HepG2 (cell line): ENCODE results near the gene FAM76A. TPM values are rescaled to one million over a fixed set of nuclear protein-coding genes. Genes with fewer than 3 reads are reported as not detected.

Experiments
- ATAC-seq: fragments of 200-7000 bp; cut with Tn5 transposase; 3 replicates; pipeline ENCODE4 v1.9.1; 2020; ENCODE audit warnings: mild to moderate bottlenecking, moderate library complexity
- BruUV-seq: library from RNA; stranded (reverse); fragments of 400-500 nt; replicated peaks from 2 replicates; lab custom pipeline; 2021; lab: Mats Ljungman, UMichigan
- CTCF ChIA-PET: fragments of 300-600 bp; formaldehyde crosslinking; extraction: SDS; loops from one replicate; lab custom pipeline; 2021; ENCODE audit warnings: low total read pairs, inconsistent platforms, low intra/inter-chr PET ratio; lab: Yijun Ruan, JAX
- POLR2A ChIA-PET: fragments of 350-600 bp; sonication (Branson Sonifier 250); formaldehyde crosslinking; loops from one replicate; lab custom pipeline; 2020; ENCODE audit warnings: antibody characterized with exemption, inconsistent platforms; lab: Yijun Ruan, JAX
- DNase-seq: peaks from one replicate; pipeline ENCODE4 v3.0.0-alpha.2; 2015; ENCODE audit warnings: low spot score
- FAIRE-seq: peaks from 3 replicates; lab custom pipeline; 2011; peaks lifted over from hg19 to GRCh38; lab: Jason Lieb, UNC
- H2AFZ ChIP-seq: one replicate; pipeline ENCODE4 v1.6.1; 2011; ENCODE audit warnings: low read length, inconsistent platforms
- H3K27ac ChIP-seq: fragments of 300-600 bp; 3 replicates; pipeline ENCODE4 v1.8.0; 2011; ENCODE audit warnings: mixed run types, mild to moderate bottlenecking, mixed read lengths, low read length, inconsistent platforms; ENCODE audit not compliant: insufficient read depth; ENCODE audit errors: extremely low read length
- H3K27me3 ChIP-seq, 2 experiments: fragments of 200-600 bp in 1 of 2; 2 replicates in 1 of 2; 3 replicates in 1 of 2; pipeline versions ENCODE4 v1.6.0 to v1.8.0; 2011; ENCODE audit warnings: low read length in 2 of 2, mild to moderate bottlenecking in 2 of 2, moderate library complexity in 2 of 2, inconsistent platforms in 1 of 2; ENCODE audit not compliant: insufficient read depth in 2 of 2, control insufficient read depth in 1 of 2
- H3K36me3 ChIP-seq, 2 experiments: fragments of 200-600 bp in 1 of 2; replicated peaks in 1 of 2; 2 replicates in 1 of 2; 3 replicates in 1 of 2; pipeline versions ENCODE4 v1.5.1 to v1.8.0; 2011; ENCODE audit warnings: low read length in 2 of 2, inconsistent platforms in 1 of 2; ENCODE audit not compliant: insufficient read depth in 2 of 2, control insufficient read depth in 1 of 2
- H3K4me1 ChIP-seq: 2 replicates; pipeline ENCODE4 v1.5.1; 2012; ENCODE audit warnings: low read length, inconsistent platforms; ENCODE audit not compliant: insufficient read depth
- H3K4me2 ChIP-seq: 2 replicates; pipeline ENCODE4 v1.6.0; 2011; ENCODE audit warnings: low read depth, low read length, inconsistent platforms
- H3K4me3 ChIP-seq, 3 experiments: fragments of 200-600 bp in 1 of 3; sonication (generic), shearing (Covaris generic) in 1 of 3; replicated peaks in 1 of 3; 2 replicates each; pipeline ENCODE4 v1.5.1; 2011 to 2016; ENCODE audit warnings: low read length in 3 of 3, inconsistent platforms in 2 of 3, low read depth in 2 of 3, mild to moderate bottlenecking in 2 of 3, control low read depth in 1 of 3, mixed read lengths in 1 of 3; ENCODE audit not compliant: insufficient read depth in 1 of 3
- H3K79me2 ChIP-seq: one replicate; pipeline ENCODE4 v1.6.1; 2011; ENCODE audit warnings: low read length, inconsistent platforms; ENCODE audit not compliant: insufficient read depth
- H3K9ac ChIP-seq: 2 replicates; pipeline ENCODE4 v1.6.0; 2011; ENCODE audit warnings: mild to moderate bottlenecking, low read depth, low read length, inconsistent platforms; ENCODE audit not compliant: insufficient read depth
- H3K9me3 ChIP-seq: 2 replicates; pipeline ENCODE4 v1.5.1; 2012; ENCODE audit warnings: mild to moderate bottlenecking, low read length
- H4K20me1 ChIP-seq: 2 replicates; pipeline ENCODE4 v1.6.0; 2011; ENCODE audit warnings: inconsistent platforms, mild to moderate bottlenecking, low read length, moderate library complexity; ENCODE audit not compliant: insufficient read depth
- HOMEZ ChIP-seq: IDR thresholded peaks from 2 replicates; pipeline ENCODE4 v1.6.1; 2016; ENCODE audit warnings: low read depth
- HOXA3 ChIP-seq: sonication (generic); formaldehyde crosslinking; IDR thresholded peaks from 2 replicates; pipeline ENCODE4 v1.5.0; 2020; ENCODE audit warnings: missing genetic modification reagents
- MED8 ChIP-seq: sonication (generic); formaldehyde crosslinking; IDR thresholded peaks from 2 replicates; pipeline ENCODE4 v1.8.1; 2023; ENCODE audit warnings: mild to moderate bottlenecking, missing genetic modification reagents; ENCODE audit not compliant: insufficient replicate concordance
- NR2F2 ChIP-seq: IDR thresholded peaks from 2 replicates; pipeline ENCODE4 v1.6.1; 2012; ENCODE audit warnings: low read depth, inconsistent platforms, borderline replicate concordance
- SP4 ChIP-seq: sonication (generic); formaldehyde crosslinking; IDR thresholded peaks from 2 replicates; pipeline ENCODE4 v1.8.1; 2023; ENCODE audit warnings: mild to moderate bottlenecking, missing genetic modification reagents
- SPEN ChIP-seq: sonication (generic); formaldehyde crosslinking; IDR thresholded peaks from 2 replicates; pipeline ENCODE4 v1.5.1; 2020; ENCODE audit warnings: low read depth, mild to moderate bottlenecking, missing genetic modification reagents
- ZEB1 ChIP-seq: IDR thresholded peaks from 2 replicates; pipeline ENCODE4 v1.6.1; 2012; ENCODE audit warnings: mild to moderate bottlenecking, low read depth, inconsistent platforms; ENCODE audit not compliant: insufficient replicate concordance
- ZNF512B ChIP-seq: sonication (generic); formaldehyde crosslinking; IDR thresholded peaks from 2 replicates; pipeline ENCODE4 v1.5.1; 2020; ENCODE audit warnings: missing genetic modification reagents, mild to moderate bottlenecking, borderline replicate concordance
- ZNF850 ChIP-seq: sonication (generic); formaldehyde crosslinking; conservative IDR thresholded peaks from 2 replicates; pipeline ENCODE4 v1.9.0; 2021; ENCODE audit warnings: mild to moderate bottlenecking, missing genetic modification reagents
- WGBS: methylation state at CpG from one replicate; pipeline ENCODE4 v1.1.6; 2017; ENCODE audit warnings: low lambda C conversion rate; 5-methylcytosine and 5-hydroxymethylcytosine counted together
- in situ Hi-C: cut with HindIII; loops from 2 replicates; pipeline ENCODE4 v1.10.0; 2017; ENCODE audit warnings: low pct_unique_long_range_greater_than_20kb; ENCODE audit not compliant: extremely low pct_ligation_motif_present
- intact Hi-C: fragments of 100-400 bp; cut with micrococcal nuclease; formaldehyde crosslinking; loops from one replicate; pipeline ENCODE4 v1.10.0; 2022; ENCODE audit not compliant: unreplicated experiment
- polyA plus RNA-seq, 8 experiments: library from polyadenylated mRNA; depleted of rRNA in 3 of 8; stranded (reverse) in 7 of 8; unstranded in 1 of 8; fragments of >200 nt; fragmentation: Illumina TruSeq in 4 of 8; extraction: Trizol in 4 of 8; gene quantifications; 2 replicates each; pipeline versions ENCODE4 v1.2.1 to v1.2.3, GENCODE V29; 2011 to 2016; ENCODE audit warnings: low read depth in 4 of 8, missing spikeins in 1 of 8, mixed read lengths in 1 of 8; ENCODE audit not compliant: insufficient read depth in 1 of 8
- total RNA-seq, 5 experiments: library from RNA; depleted of rRNA; stranded (reverse); fragments of >200 nt; fragmentation: Illumina TruSeq; extraction: Trizol; gene quantifications; 2 replicates each; pipeline ENCODE4 v1.2.3, GENCODE V29; 2016; ENCODE audit warnings: low read depth in 1 of 5
- TF ChIP-seq, protein P1 (sequence below): sonication (generic); formaldehyde crosslinking; conservative IDR thresholded peaks from 2 replicates; pipeline ENCODE4 v1.8.1; 2023; ENCODE audit warnings: missing genetic modification reagents

FAM76A gene
- total and polyA plus RNA-seq, 2 of the 13 experiments (the other 11 are each of a cell fraction or from before 2014, with no cell fraction given): 4.2 to 15.7 TPM

DNA sequence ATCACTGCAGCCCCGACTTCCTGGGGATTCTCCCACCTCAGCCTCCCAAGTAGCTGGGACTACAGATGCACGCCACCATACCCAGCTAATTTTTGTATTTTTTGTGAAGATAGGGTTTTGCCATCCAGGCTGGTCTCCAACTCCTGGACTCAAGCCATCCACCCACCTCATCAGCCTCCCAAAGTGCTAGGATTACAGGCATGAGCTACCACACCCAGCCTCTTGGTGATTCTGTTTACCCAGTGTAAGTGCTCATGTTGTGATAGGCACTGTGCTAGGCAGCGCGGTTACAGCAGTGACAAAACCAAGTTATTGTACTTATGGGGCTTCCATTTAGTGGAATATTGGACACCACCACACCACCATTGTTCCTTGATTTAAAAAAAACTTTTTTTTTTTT, 37.6 kb downstream of the FAM76A start:
- H3K36me3 ChIP-seq: peaks cover 1 to 3% of the 10 kb centered on the region in 2 experiments; a peak in 2 of 5 replicates
- no peaks in the 10 kb centered on the region for H3K4me1 ChIP-seq
- no peak overlapping the region for H2AFZ ChIP-seq
- no peak overlapping the region for H3K27ac ChIP-seq
- FAIRE-seq: no peak
- no peak for TF ChIP-seq SP4 (CRISPR knock-in tag)
- no peak for TF ChIP-seq ZNF850 (CRISPR knock-in tag)
- TF ChIP-seq HOXA3 (CRISPR knock-in tag): no peak
- TF ChIP-seq, protein P1, sequence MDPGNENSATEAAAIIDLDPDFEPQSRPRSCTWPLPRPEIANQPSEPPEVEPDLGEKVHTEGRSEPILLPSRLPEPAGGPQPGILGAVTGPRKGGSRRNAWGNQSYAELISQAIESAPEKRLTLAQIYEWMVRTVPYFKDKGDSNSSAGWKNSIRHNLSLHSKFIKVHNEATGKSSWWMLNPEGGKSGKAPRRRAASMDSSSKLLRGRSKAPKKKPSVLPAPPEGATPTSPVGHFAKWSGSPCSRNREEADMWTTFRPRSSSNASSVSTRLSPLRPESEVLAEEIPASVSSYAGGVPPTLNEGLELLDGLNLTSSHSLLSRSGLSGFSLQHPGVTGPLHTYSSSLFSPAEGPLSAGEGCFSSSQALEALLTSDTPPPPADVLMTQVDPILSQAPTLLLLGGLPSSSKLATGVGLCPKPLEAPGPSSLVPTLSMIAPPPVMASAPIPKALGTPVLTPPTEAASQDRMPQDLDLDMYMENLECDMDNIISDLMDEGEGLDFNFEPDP (CRISPR knock-in tag): no peak
- no peak for TF ChIP-seq ZEB1
- no TSS peak for BruUV-seq
- no peaks in the 10 kb centered on the region for H3K79me2 ChIP-seq
- no peak overlapping the region for H3K9ac ChIP-seq
- H3K9me3 ChIP-seq: no peaks in the 10 kb centered on the region
- 92% methylated on average over 4 of the region's 4 CpGs for WGBS
- in situ Hi-C loops: no loop called here
- no peak for DNase-seq
- no peaks in the 10 kb centered on the region; a peak in 1 of 5 replicates for H3K27me3 ChIP-seq
- ATAC-seq: no peak
- ChIA-PET POLR2A (interaction anchor here (1.2 kb wide), 1 partner anchor 10 kb away, joined by 6 read pairs; the partner anchor contains the start of gene STX12), CTCF (no interaction called here)
- H3K4me3 ChIP-seq: no peak overlapping the region
- no peaks in the 10 kb centered on the region for H4K20me1 ChIP-seq
- intact Hi-C loops: no loop called here
- H3K4me2 ChIP-seq: no peak overlapping the region

GRCh38 chr1:27770293-27770830, 44.6 kb downstream of the FAM76A start:
- H3K79me2 ChIP-seq: peaks cover 15% of the 10 kb centered on the region
- H3K4me3 ChIP-seq: no peak overlapping the region
- H3K9me3 ChIP-seq: no peaks in the 10 kb centered on the region
- intact Hi-C loops (loop anchor here (5.0 kb wide), 2 partner anchors 62 to 98 kb away; partner anchors contain the start of genes IFI6 and PPP1R8), in situ Hi-C loops (no loop called here)
- no TSS peak for BruUV-seq
- DNase-seq (no peak), ATAC-seq (no peak), FAIRE-seq (no peak)
- H3K36me3 ChIP-seq: no peaks in the 10 kb centered on the region
- peaks cover 31% of the 10 kb centered on the region for H3K4me1 ChIP-seq
- no peak overlapping the region for H3K9ac ChIP-seq
- 25% methylated on average over 2 of the region's 2 CpGs for WGBS
- no peaks in the 10 kb centered on the region for H4K20me1 ChIP-seq
- POLR2A ChIA-PET: no interaction called here
- no peak overlapping the region for H3K4me2 ChIP-seq
- CTCF ChIA-PET: no interaction called here
- no peaks in the 10 kb centered on the region; a peak in 2 of 5 replicates for H3K27me3 ChIP-seq
- no peak overlapping the region for H2AFZ ChIP-seq
- H3K27ac ChIP-seq: no peak overlapping the region
- TF ChIP-seq NR2F2: no peak
- no peak for TF ChIP-seq ZNF512B (CRISPR knock-in tag)
- no peak for TF ChIP-seq SPEN (CRISPR knock-in tag)
- no peak for TF ChIP-seq HOMEZ (CRISPR knock-in tag)
- TF ChIP-seq MED8 (CRISPR knock-in tag): no peak
